Skeletal muscle cell (primary cell): ENCODE results near the gene THSD4.

ENCODE experiments used
- DNase-seq: peaks from one replicate; pipeline ENCODE4 v3.0.0-alpha.2; 2010; ENCODE audit warnings: low read depth
- H3K4me3 ChIP-seq: 2 replicates; pipeline ENCODE4 v1.5.1; 2011; ENCODE audit warnings: low read depth, mild to moderate bottlenecking, control low read depth, low read length, moderate library complexity

Gene THSD4

GRCh38 chr15:71094137-71094536 is 21.1 kb upstream of the THSD4 start:
- H3K4me3 ChIP-seq: no peak overlapping the region
- DNase-seq: no peak

GRCh38 chr15:71096676-71097075 is 18.6 kb upstream of the THSD4 start:
- no peak overlapping the region for H3K4me3 ChIP-seq
- DNase-seq: no peak

- DNase-seq: no peak
- H3K4me3 ChIP-seq: no peak overlapping the region
Measured at GRCh38 chr15:71097890-71098289, 17.4 kb upstream of the THSD4 start.

- no peak overlapping the region for H3K4me3 ChIP-seq
- no peak for DNase-seq
Measured at GRCh38 chr15:71098920-71099319, 16.4 kb upstream of the THSD4 start.

- H3K4me3 ChIP-seq: no peak overlapping the region
- DNase-seq: no peak
Measured at GRCh38 chr15:71103102-71103676, 12.1 kb upstream of the THSD4 start.

GRCh38 chr15:71104636-71105035 is 10.6 kb upstream of the THSD4 start:
- H3K4me3 ChIP-seq: no peak overlapping the region
- no peak for DNase-seq

GRCh38 chr15:71105444-71105843 is 9.8 kb upstream of the THSD4 start:
- no peak for DNase-seq
- no peak overlapping the region for H3K4me3 ChIP-seq

- no peak for DNase-seq
- no peak overlapping the region for H3K4me3 ChIP-seq
Measured at GRCh38 chr15:71106802-71107500, 8.3 kb upstream of the THSD4 start.

GRCh38 chr15:71107501-71107815 is 7.8 kb upstream of the THSD4 start:
- no peak for DNase-seq
- H3K4me3 ChIP-seq: no peak overlapping the region

GRCh38 chr15:71109130-71109529 is 6.1 kb upstream of the THSD4 start:
- no peak for DNase-seq

GRCh38 chr15:71109905-71110304 is 5.4 kb upstream of the THSD4 start:
- H3K4me3 ChIP-seq: no peak overlapping the region
- DNase-seq: no peak

More at GRCh38 chr15:71109130-71109529, 6.1 kb upstream of the THSD4 start:
- no peak overlapping the region for H3K4me3 ChIP-seq

- no peak for DNase-seq
- H3K4me3 ChIP-seq: no peak overlapping the region
Measured at GRCh38 chr15:71110405-71111180, 4.7 kb upstream of the THSD4 start.

GRCh38 chr15:71111181-71111565 is 4.1 kb upstream of the THSD4 start:
- DNase-seq: no peak
- no peak overlapping the region for H3K4me3 ChIP-seq

GRCh38 chr15:71111950-71112349 is 3.3 kb upstream of the THSD4 start:
- DNase-seq: no peak
- no peak overlapping the region for H3K4me3 ChIP-seq

- no peak for DNase-seq
Measured at GRCh38 chr15:71112429-71112828, 2.8 kb upstream of the THSD4 start.

GRCh38 chr15:71114066-71114680 is 1.1 kb upstream of the THSD4 start:
- DNase-seq: no peak

More at GRCh38 chr15:71112429-71112828, 2.8 kb upstream of the THSD4 start:
- no peak overlapping the region for H3K4me3 ChIP-seq

GRCh38 chr15:71115567-71116351 is 488 bp downstream of the THSD4 start:
- peak overlapping the region; percentile 72 for H3K4me3 ChIP-seq
- DNase-seq: no peak

More at GRCh38 chr15:71114066-71114680, 1.1 kb upstream of the THSD4 start:
- no peak overlapping the region for H3K4me3 ChIP-seq

- peak overlapping the region; percentile 72 for H3K4me3 ChIP-seq
Measured at GRCh38 chr15:71116366-71116765, 1.1 kb downstream of the THSD4 start.

GRCh38 chr15:71116942-71117341 is 1.7 kb downstream of the THSD4 start:
- DNase-seq: no peak
- no peak overlapping the region for H3K4me3 ChIP-seq

More at GRCh38 chr15:71116366-71116765, 1.1 kb downstream of the THSD4 start:
- no peak for DNase-seq
